GM19193 (cell line): ENCODE data around the gene CETN2.

Experiments
- POLR2A ChIP-seq: IDR thresholded peaks from 4 replicates; pipeline ENCODE4 v1.6.1; 2011; ENCODE audit not compliant: insufficient read depth, insufficient read length; ENCODE audit errors: extremely low read depth

The CETN2 gene

GRCh38 chrX:152845618-152846240 lies 15.2 kb upstream of the CETN2 start:
- no peak for TF ChIP-seq POLR2A

- TF ChIP-seq POLR2A, result no peak
Measured at GRCh38 chrX:152844256-152844655, 13.7 kb upstream of the CETN2 start.

DNA sequence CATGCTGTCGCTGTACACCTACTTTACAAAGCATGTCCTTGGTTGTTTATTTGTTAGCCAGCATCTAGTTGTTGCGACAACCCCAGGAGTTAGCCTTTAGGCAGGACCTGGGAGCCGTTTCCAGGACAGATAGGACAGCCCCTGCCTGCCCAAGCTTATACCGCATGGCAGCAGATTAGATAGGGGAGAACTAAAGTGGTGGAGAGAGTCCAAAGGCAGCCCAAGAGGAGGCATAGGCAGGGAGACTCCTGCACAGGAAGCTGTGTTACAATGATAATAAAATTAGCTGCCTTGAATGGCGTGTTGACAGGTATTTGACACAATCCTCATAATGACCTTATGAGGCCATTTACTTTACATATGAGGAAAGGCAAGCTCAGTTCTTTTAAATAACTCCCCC lies 13.3 kb upstream of the CETN2 start:
- no peak for TF ChIP-seq POLR2A

DNA sequence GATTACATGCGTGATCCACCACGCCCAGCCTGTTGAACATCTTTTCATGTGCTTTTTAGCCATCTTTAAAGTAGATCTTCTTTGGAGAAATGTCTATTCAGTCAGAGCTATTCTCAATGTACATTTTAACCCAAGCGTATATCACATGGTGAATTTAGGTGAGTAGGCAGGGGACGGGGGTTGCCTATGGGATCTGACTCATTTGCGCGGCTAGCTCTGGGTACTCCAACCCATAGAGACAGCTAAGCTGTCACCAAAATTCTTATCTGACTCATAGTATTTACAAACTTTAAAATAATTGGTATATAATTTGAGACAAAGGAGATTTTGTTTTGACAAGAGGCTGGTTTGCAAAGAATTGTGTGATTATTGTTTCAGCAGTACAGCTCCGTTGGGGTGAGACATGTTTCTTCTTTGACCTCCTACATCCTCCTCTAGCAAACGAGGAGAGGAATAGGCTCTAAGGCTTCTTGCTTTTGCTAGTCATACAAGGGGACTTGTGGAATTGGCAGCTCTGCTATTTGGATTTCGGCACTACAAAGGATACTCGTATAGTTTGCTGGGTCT lies 12.3 kb upstream of the CETN2 start:
- TF ChIP-seq POLR2A, result no peak

- no peak for TF ChIP-seq POLR2A
Measured at GRCh38 chrX:152833378-152833777, 2.8 kb upstream of the CETN2 start.

DNA sequence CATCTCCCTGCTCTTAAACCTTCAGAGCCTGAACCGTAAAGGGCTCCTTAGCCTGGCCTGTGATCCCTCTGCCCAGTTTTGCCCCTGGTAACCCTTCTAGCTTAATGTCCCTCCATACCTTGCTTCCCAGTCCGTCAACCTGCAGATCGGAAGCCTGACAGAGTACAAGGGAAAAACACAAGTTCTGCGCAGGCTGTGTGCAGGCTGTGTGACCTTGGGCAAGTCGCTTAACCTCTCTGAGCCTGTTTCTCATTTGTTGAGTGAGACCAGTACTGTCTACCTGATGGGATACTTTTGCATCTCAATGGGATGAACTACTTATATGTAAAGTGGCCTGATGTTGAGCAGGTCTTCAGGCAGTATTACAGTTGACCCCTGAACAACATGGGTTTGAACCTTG lies 2.0 kb upstream of the CETN2 start:
- no peak for TF ChIP-seq POLR2A

GRCh38 chrX:152831391-152831790 lies 834 bp upstream of the CETN2 start:
- TF ChIP-seq POLR2A, result no peak

DNA sequence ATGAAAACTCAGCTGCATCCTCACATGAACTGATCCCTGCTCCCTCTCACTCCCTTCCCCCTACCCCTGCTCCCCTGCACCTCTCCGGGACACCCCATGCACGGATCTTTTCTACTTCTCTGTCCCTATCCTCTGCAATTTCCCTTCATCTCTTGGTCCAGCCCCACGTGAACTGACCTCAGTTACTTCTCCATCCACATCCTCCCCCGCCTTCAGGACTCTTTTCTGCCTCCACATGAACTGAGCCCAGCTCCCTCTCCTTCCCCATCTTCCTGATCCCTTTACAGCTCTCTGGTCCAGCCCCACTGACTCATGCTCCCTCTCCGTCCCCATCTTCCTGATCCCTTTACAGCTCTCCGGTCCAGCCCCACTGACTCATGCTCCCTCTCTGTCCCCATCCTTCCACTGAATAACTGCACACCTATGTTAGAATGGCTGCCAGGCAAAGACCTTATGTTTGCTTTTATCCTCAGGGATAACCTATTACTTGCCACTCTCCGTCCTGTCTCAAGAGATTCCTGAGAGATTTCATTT lies 5.6 kb downstream of the CETN2 start:
- no peak for TF ChIP-seq POLR2A

GRCh38 chrX:152823657-152824056 lies 6.9 kb downstream of the CETN2 start:
- no peak for TF ChIP-seq POLR2A

GRCh38 chrX:152822383-152823086 lies 8.0 kb downstream of the CETN2 start:
- no peak for TF ChIP-seq POLR2A

DNA sequence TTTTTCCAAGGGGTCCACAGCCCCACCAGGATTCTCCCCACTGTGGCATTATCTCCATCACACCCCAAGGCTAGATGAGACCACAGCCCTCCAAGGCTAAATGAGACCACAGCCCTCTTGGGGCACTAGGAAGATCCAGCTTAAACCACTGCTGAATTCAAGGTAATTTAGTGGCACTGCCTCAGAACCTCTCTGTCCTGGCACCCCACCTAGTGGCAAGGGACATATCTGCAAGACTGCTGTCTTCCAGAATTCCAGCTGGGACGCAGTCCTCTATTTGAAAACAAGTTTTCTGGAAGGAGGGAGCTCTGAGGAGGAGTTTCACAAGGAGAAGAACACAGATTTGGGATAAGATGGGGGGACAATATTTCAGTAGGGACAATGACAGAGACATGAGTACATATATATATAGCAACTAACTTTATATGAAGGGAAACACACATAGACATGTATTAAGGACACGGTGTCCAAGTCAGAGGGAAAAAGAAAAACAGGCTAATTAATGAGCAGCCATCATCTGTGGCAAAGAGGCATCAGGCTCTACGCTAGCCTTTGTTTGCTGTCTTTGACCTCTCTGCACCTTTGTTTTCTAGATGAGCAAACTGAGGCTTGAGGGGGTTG lies 9.3 kb downstream of the CETN2 start:
- TF ChIP-seq POLR2A, result no peak

DNA sequence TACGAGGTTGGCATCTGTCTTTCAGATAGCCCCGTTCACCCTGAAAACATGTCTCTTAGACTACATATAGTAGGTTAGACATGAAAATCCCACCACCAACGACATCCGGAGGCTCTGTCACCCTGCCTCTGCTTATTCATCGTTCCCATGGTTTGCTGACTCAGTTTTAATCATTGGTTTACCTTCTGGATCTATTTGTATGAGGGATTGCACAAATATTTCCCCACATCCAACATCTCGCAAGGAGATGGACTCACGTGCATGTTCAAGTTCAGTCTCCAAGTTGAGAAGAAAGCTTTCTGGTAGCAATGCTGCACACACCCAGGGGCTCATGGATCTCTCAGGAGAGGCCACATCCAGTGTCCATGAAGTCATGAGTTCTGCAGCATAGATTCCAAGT lies 10.8 kb downstream of the CETN2 start:
- TF ChIP-seq POLR2A, result no peak

GRCh38 chrX:152819266-152819665 lies 11.3 kb downstream of the CETN2 start:
- no peak for TF ChIP-seq POLR2A

DNA sequence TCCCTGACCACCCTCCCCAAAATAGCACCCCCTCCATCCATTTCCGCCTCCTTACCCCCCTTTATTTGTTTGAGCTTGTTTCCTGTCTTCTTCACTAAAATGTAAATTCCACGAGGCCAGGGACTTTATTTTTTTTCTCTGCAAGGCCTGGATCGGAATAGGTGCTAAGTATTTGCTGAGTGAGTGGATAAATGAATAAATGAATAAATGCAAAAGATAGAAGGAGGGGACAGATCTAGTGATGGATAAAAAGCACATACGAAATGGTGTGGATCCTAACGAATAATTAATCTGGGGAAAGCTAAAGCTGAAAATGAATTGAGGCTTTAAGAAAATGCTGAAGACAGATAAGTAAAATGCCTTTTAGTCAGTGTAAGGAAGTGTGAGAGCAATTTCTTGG lies 12.2 kb downstream of the CETN2 start:
- TF ChIP-seq POLR2A, result no peak

- no peak for TF ChIP-seq POLR2A
Measured at GRCh38 chrX:152817078-152817764, 13.3 kb downstream of the CETN2 start.
